8988T (cell line): ENCODE results near the gene GALNT18.

Experiments
- DNase-seq: peaks from one replicate; pipeline ENCODE4 v3.0.0; 2011

Gene GALNT18

DNA sequence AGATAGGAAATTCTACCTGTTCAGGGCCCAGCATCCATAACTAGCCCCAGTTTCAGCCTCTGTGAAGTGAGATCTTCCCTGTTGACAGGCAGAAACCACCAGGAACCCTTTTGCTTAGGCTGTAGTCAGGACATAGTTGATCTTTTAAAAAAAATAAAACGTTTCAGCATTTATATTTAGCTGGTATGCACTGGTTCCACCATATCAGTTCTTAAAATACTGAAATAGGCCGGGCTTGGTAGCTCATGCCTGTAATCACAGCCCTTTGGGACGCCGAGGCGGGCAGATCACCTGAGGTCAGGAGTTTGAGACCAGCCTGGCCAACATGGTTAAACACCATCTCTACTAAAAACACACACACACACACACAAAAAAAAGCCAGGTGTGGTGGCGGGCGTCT lies 35.3 kb downstream of the GALNT18 start:
- DNase-seq = no peak

DNA sequence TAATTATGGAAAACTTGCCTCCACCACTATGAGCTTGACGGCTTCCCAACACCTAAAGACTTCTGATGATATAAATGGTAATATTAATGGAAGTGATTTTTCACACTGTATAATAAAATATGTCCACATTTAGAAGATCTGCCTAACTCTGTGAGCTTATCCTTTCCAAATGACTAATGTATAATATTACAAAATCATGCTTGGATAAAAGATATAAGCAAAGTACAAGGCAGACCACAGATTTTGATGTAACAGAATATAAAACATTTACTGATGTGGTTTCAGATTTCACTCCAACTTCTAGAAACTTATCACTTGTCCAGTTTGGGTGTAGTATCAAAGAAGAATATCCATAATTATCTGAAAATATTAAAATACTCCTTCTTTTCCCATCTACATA lies 36.9 kb downstream of the GALNT18 start:
- no peak for DNase-seq

DNA sequence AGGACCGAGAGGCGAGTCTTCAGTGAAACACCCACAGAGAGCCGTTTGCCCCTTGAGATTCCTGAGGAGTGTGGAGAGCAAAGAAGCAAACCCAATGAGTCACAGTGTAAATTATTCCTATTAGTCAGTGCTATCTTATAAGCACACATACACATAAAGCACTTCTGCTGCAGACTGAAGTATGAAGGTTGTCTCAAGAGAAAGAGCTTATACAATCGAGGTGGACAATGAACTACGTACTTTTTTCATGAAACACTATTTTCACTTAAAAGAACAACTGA lies 37.3 kb downstream of the GALNT18 start:
- DNase-seq = no peak

DNA sequence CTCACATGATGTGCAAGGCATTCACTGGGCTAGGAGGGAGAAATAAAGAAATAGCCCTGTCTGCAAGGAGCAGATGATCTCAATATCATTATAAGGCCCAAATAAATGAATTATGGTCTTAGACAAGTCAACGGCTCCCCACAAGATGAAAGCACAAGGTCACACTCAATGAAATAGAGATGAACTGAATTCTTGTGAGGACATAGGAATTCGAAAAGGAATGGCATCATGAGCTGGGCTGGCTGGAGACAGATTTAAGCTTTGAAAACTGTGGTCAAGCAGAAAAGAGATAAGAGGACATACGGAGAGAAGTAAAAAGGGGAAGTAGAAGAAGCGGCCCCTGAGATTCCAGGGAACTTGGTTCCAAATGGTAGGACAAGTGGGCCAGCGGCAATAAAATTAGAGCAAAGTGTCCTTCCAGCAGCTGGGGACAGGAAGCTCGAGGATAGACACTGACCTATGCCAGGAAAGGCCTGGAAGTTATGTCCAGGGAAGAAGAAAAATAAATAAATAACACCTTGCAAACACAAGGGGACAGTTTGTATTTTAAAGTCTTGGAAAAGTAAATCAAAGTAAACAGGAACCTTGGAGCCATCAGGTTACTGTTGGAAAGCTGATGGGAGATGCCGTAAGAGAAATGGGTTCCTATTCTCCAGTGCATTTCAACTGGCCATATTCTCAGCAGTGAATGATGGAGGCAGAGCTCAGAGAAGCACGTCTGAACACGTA lies 37.8 kb downstream of the GALNT18 start:
- no peak for DNase-seq

DNA sequence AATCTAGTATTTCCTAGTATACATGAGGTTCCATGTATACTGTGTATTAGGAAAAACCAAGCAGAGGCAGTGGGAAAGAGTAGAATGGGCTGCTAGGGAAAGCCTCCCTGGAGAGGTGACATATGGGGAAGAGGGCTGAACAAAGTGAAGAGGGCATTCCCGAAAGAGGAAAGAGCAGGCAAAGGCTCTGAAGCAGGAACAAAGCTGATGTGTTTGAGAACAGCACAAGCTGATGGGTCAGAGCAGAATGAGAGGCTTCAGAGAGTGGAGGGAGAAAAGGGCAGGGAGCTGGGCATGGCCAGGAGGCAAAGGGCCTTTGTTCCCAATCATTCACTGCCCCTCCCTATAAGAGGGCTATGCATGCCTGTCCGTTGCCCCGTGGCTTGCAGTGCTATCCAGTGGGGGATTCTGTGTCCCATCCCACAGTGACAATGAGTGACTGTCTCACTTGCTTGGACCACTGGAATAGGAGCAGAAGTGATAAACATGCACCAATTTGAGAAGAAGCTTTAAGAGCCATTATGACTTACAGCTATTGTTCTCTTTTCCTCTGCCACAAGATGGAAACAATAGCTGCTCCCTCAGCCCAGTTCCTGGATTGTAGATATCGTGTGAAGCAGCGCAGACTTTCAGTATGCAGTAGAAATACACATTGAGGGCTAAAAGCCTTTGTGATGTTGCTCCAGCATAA lies 39.6 kb downstream of the GALNT18 start:
- DNase-seq = no peak

DNA sequence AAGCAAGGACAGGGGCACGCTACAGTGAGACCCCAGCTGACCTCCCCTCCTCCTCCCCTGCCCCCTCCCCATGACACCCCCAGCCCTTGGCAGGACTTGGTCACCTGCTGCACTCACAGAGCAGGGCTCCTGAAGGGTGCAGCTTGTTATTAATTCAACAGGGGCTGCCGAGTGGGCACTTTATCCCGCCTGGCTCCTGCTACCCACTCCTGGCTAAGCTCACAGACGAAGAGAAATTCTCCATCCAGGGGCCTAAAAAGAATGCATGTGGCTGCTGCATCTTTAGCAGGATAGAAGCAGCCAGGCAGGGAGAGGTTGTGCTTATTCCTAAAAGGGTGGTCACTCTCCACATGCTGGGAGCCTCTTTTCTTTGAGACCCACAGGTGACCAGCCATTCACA lies 40.3 kb downstream of the GALNT18 start:
- no peak for DNase-seq

DNA sequence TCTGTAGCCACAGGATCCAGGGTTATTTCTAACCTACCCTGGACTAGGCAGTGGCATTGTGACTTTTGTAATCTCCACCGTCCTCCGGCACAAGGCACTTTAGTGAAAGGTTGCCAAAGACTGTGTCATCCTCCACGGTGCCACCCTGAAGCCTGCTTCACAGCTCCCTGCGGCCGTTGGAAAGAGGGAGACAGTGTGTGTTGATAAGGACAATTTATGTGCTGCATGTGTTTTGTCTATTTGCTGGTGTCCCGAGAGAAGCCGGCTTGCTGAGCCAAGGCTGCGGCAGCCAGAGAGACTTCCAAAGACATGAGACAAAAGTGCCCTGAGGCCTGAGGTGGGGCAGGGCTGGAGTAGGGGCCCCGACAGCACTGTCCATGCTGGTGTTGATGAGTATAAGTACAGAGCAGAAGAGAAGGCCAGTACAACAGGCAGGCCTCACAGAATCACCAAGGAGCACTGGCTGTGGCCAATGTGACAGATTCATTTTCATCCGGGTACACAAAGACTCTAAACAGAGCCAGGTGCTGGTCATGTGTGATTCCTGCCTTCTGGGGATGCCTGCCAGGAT lies 40.9 kb downstream of the GALNT18 start:
- DNase-seq = no peak

DNA sequence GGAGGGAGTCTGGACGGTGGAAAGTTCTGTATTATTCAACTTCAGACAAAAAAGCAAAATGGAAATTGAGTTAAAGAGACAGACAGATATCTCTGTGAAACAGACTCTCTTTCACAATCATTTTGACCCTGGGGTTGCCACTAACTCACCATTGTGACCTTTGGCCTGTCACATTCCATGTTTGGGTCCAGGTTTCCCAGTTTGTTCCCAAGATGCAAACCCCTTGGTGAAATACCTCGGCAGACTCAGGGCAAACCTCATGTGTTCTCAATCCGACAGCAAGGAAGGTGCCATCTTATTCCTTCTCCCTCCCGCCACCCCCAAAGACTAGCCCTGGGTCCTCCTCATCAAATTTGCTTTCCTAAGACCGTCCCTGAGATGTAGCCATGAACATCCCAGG lies 41.8 kb downstream of the GALNT18 start:
- no peak for DNase-seq

DNA sequence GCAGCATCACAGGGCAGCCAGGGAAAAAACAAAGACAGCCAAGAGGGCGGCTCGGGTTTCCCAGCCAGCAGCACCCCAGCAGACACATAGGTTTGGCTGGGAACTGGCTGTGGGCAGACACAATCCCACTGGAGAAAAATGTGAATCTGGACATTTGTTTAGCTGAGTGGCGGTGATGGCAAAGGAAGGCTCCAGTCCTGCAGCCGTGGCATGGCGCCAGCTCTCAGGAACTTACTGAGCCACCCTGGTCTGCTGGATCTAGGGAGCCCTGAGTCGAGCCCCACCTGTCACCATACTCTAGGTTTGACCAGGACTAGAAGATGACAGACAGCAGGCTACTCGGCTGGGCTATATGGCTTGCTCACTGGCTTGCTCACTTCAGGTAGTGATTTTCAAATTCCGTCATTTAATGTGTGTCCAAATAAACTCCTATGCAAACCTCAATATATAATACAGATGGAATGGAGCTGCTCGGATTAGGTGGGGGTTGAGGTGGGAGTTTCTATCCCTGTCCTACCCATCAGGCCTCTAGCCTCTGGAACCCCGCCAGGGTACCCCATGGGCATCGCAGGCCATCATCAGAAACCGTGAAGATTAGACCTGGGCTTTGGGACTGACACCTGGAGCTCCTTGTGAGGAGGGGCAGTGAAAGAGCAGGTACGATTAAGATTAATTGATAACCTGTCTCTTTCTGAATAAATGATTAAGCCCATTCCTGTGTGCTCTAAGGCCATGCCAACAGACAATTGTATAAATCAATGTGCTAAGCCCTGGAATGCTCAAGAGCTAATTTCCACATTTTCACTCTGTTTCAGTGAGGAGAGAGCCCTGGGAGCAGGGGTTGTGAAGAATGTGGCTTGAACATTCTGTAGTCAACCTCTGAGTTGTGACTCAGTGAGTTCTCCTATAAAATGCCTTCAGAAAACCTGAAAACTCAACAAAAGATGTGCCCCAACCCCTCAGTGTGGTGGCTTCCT lies 42.5 kb downstream of the GALNT18 start:
- DNase-seq = no peak

DNA sequence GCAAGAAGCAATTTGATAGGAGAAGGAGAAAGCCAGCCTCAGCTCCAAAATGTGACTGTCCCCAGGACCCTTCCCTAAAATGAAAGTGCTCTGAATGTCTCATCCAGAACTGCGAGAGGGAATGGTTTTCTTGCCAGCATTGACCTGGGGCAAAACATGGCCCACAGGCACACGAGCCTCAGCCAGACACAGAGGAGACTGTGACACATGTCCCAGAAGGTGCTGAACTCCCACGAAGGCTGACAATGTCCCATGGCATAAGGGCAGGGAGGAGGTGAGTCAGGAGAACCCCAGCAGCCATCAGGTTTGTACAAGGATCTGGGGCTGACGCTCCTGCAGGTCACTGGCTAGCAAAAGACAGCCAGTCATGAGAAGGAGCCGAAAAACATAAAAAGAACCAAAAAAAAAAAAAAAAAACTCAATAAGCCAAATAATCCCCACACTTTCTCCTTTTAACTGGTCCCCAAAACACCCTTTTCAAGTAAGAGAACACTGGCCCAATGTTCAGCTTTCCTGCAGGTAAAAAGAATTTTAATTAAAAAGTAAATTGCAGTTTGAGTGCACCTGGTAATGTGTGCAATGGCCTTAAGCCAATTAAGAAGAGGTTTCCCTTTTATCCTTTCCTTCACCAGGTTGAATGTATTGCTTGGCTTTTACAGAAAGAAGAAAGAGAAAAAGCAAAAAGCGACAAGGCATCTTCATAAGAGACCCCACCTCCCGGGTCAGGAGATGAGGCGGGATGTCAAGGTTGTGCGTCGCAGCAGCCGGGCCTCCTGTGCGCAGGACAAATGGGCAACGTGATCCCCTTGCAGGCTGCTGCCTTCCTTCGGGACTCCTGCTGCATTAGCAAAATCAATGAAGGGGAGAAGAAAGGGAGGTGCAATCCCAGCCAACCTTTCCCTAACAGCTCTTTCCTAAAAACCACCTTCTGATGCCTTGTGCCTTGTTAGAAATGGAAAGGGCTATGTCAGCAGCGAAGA lies 43.6 kb downstream of the GALNT18 start:
- DNase-seq = no peak

DNA sequence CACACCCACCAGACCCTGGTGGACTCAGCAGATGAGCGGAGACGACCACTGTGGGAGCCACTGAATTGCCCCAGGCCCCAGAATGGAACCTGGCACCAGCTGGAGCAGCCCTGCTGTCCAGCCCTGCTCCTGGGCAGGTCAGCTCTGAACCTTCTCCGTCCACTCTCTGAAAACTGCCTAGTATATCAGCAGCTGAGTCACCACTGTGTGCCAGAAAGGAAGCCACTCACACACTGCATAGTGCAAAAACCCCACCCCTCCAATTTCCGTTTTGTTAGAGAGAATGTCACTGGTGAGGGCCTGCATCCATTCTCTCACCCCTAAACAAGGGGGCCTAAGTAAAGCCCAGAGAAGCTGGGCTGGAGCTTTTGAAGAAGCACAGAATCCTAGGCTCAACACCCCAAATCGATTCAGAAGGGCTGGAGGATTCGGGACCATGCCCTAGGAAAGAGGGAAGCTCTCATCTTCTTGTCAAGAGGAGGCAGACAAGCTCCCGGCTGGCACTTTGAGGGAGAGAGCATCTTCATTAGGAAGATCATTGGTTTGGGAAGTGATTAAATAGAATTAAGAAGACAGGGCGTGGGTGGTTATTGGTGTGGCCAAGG lies 44.5 kb downstream of the GALNT18 start:
- no peak for DNase-seq

DNA sequence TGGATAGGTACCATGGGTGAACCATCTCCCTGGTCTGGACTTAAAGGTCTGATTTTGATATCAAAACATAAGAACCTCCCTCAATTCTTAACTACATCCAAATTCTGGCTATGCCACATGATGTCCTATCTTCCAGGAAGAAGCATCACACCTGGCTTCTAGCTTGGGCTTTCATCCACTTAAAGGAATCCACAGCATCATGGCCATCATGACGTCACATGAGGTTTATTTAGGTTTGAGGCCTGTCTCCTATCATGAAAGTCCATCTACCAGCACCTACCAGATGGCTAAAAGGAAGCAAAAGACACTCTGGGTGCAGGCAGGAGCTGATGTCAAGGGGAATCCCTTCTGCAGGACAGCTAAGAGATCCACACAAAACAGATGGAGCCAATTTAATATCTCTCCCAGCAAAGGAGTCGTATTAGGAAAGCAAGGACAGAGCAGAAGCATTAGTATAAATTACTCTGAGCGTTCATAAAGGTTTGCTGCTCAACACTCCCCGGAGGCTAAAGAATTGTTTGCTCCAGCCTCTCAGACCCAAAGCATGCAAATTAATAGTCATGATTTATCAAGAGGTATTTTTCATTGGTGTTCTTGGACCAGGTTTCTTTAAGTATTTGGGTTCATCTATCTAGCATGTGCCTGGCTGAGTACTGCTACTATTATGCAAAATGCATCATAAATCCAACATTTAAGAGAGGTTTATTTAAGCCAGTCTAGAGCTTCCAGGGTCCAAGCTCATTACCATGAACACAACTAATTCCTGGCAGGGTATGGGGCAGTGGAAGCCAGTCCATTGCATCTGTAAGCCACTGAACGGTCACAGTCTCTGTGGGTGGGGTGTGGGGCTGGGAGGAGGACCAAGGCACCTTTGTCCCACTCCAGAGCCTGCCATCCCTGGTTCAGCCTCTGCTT lies 47.2 kb downstream of the GALNT18 start:
- no peak for DNase-seq

DNA sequence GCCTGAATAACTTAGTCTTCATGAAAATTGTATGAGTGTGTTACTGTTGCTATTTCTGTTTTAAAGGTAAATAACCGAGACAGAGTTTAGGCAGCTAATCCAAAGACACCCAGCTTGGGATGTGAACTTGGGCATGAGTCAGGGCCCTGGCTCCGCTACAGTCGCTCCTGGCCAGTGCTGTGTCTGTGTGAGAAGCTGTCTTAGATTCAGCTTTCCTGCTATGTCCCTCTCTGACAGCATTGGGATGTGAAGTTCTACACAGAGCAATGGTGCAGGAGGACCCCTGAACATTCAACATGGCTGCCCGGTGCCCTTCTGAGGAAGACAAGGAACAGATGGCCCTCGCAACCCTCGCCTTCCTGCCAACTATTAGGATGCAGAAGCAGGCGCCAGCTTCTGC lies 49.4 kb downstream of the GALNT18 start:
- DNase-seq = no peak

DNA sequence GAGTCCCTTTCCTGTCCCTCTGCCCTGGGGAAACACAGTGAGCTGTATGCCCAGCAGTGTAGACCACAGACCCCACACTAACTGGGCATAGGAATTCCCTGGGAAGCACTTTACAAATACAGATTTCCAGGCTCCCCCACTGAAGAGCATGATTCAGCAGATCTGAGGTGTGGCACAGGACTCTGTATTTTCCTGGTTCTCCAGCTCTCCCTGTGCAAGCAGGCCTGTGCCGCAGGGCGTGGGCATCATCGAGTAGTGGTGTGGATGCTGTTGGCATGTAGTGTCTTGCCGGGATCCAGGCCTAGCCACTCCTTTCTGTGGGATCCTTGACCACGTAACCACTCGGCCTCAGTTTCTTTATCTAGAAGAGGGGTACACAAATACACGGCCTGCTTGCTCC lies 49.9 kb downstream of the GALNT18 start:
- DNase-seq = no peak

DNA sequence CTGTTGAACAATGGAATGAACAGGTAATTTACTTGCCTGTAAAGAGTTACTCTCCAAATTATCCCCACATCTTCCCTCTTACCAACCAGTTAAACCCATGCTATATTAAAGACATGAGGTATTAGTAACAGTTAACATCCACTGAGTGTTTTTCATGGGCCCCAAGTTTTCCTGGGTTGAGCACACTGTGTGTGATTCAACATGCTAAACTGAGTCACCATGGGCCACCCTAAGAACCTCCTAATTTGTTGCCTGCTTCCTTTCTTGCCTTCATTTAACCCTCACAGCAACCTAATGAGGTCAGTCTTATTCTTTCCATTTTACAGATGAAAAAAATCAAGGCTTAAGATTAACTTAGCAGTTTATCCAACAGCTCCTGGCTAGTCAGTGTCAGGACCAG lies 51.0 kb downstream of the GALNT18 start:
- no peak for DNase-seq

DNA sequence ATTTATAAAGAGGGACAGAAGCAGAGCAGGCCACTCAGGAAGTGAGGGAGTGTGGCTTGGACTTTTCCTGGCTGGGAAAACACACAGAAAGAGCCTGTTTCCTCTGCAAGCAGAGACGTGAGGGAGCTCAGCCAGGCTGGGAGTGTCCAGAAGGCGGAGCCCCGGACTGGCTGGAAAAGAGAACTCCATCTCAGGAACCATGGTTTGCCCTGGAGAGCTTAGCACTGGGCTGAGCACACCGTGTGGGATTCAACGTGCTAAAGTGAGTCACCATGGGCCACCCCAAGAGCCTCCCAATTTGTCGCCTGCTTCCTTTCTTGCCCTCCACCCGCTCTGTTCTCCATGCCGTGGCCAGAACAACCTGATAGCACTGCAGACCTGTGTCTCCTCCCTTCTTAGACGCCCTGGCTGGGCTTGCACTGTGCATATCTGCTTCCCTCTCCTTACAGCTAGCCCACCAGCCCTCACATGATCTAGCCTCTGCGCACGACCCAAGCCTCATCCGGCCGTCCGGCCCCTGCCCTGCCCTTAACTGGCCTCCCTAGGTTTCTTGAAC lies 51.8 kb downstream of the GALNT18 start:
- DNase-seq = no peak

DNA sequence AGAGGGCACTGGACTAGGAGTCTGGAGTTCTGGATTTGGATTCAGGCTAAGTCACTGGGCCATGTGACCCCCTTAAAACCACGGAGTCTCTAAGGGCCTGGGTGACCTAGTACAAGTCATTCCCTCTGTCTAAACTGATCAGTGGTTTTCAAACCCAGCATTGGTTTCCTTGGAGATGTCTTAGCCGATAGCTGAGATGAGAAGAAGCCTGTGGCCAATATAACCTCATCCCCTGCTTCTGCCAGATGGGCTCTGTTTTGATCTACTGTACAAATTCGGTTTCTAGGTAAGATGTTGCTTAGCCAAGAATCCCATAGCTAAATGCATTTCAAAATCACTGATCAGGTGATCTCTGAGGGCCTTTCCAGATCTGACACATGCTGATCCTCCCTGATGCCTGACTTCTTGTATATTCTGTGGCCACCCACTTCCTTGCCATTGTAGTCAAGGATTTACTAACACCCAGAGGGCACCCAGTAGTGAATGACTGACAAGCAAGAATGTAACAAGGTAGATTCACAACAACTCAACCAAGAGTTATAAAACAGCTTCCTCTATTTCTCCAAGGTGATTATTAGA lies 53.1 kb downstream of the GALNT18 start:
- DNase-seq = no peak

DNA sequence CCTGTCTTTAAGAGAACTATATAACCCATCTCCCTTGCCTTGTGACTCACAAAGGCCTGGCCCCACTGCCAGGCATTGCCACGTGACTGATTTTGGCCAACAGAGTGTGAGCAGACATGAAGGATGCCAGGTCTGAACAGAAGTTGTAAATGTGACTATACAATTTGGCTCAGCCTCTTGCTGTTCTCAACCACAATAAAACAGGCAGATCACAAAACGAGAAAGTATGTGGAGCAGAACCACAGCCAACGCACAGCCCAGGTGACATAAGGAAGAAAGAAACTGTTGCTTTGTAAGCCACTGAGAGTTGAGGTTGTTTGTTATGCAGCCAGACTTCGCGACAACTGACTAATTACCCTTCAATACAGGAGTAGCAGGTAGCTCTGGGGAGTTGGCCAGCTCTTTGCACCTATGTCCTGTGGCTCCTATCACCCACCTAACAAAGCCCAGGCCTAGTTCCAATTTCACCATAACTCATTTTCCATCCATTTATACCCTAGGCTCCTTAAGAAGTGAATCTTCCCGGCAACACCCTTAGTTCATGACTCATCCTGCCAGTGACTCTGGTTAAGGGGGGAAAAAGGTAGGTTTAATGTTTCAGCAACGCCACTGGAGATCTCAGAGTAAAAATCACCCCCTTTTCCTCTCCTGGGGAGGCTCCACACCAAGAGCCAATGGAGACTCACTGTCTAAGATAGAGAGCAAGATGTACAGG lies 53.7 kb downstream of the GALNT18 start:
- DNase-seq = no peak

DNA sequence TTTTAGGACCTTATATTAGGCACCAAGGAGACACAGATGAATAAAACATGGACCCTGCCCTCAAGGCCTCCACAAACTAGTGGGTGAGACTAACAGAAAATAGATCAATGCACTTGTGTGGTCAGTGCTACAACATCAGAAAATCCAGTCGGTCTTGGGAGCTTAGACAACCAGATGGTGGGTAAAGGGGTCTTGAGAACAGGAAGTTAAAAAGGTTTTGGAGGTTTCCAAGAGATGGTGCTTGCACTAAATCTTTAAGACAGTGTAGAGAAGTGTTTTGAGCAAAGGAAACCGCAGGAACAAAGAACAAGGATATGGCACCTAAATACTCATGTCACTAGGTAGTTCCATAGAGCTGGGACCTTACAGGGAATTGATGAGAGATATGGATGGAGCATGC lies 56.2 kb downstream of the GALNT18 start:
- DNase-seq = no peak
